PFSK-1 (cell line): ENCODE data around the gene EMX1.

Experiments
- FOXP2 ChIP-seq: optimal IDR thresholded peaks from 2 replicates; pipeline ENCODE3; 2011; ENCODE audit warnings: borderline replicate concordance, control low read depth, inconsistent platforms; ENCODE audit not compliant: insufficient read depth; ENCODE audit errors: extremely low read length, extremely low read depth
- POLR2AphosphoS5 ChIP-seq: IDR thresholded peaks from 2 replicates; pipeline ENCODE4 v1.6.1; 2012; ENCODE audit warnings: low read depth, mild to moderate bottlenecking, control low read depth, low read length, moderate library complexity
- SIN3A ChIP-seq: IDR thresholded peaks from 2 replicates; pipeline ENCODE4 v1.6.1; 2012; ENCODE audit warnings: mild to moderate bottlenecking, low read length, moderate library complexity, borderline replicate concordance; ENCODE audit not compliant: insufficient read depth
- TAF1 ChIP-seq: IDR thresholded peaks from 2 replicates; pipeline ENCODE4 v1.6.1; 2012; ENCODE audit warnings: low read length, control low read depth, borderline replicate concordance; ENCODE audit not compliant: insufficient read depth
- TF ChIP-seq, protein P1 (sequence below), 2 experiments: IDR thresholded peaks; 2 replicates each; pipeline versions ENCODE4 v1.6.1 to v1.8.0; 2011 to 2012; ENCODE audit warnings: low read depth in 2 of 2, low read length in 2 of 2, control low read depth in 1 of 2, inconsistent platforms in 1 of 2, mild to moderate bottlenecking in 1 of 2, moderate library complexity in 1 of 2; ENCODE audit not compliant: insufficient read depth in 1 of 2

Gene EMX1

DNA sequence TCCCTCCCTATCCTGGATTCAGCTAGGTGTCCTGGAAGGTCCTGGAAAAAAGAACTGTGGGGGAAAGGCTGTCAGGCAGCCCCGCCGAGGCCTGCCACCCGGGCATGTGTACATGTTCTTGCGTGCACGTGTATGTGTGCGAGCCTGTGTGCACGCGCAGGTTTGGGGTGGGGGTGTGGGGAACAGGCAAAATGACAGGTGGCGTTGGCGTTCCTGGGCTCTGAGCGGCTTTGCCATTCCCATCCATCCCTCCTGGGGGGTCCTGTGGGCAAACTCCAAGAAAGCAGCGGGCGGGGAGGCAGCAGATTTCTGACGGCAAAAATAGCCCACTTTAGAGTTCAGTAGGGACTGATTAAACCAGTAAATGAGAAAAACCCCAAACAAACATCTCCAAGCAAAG is 35.6 kb downstream of the EMX1 start:
- no peak for TF ChIP-seq SIN3A
- TF ChIP-seq TAF1 = no peak
- no peak for TF ChIP-seq FOXP2
- no peak for TF ChIP-seq POLR2AphosphoS5
- TF ChIP-seq, protein P1, sequence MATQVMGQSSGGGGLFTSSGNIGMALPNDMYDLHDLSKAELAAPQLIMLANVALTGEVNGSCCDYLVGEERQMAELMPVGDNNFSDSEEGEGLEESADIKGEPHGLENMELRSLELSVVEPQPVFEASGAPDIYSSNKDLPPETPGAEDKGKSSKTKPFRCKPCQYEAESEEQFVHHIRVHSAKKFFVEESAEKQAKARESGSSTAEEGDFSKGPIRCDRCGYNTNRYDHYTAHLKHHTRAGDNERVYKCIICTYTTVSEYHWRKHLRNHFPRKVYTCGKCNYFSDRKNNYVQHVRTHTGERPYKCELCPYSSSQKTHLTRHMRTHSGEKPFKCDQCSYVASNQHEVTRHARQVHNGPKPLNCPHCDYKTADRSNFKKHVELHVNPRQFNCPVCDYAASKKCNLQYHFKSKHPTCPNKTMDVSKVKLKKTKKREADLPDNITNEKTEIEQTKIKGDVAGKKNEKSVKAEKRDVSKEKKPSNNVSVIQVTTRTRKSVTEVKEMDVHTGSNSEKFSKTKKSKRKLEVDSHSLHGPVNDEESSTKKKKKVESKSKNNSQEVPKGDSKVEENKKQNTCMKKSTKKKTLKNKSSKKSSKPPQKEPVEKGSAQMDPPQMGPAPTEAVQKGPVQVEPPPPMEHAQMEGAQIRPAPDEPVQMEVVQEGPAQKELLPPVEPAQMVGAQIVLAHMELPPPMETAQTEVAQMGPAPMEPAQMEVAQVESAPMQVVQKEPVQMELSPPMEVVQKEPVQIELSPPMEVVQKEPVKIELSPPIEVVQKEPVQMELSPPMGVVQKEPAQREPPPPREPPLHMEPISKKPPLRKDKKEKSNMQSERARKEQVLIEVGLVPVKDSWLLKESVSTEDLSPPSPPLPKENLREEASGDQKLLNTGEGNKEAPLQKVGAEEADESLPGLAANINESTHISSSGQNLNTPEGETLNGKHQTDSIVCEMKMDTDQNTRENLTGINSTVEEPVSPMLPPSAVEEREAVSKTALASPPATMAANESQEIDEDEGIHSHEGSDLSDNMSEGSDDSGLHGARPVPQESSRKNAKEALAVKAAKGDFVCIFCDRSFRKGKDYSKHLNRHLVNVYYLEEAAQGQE (IDR thresholded peaks at IDR 0.05; ENCODE audit: insufficient read depth in 1 of 2, low read depth in 2 of 2, low read length in 2 of 2) = no peak

DNA sequence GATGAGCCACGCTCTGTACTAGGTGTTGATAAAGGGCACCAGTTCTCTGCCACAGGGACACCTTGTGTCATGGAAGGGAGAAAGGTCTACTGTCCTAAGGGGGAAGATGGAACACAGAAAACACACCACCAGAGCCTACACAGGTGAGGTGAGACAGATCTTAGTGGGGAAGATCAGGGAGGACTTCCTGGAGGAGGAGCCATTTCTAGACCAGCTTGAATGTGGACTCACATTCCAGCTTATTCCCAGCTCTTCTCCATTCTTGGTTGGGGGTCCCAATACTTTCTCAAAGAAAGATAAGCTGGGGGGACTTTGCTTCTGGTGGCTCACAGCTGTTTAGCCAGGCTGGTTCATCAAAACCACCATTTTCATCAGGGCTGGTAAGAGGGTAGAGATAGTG is 36.2 kb downstream of the EMX1 start:
- TF ChIP-seq TAF1 (no peak), SIN3A (no peak), POLR2AphosphoS5 (no peak), FOXP2 (no peak)
- TF ChIP-seq, protein P1 (IDR thresholded peaks at IDR 0.05; ENCODE audit: insufficient read depth in 1 of 2, low read depth in 2 of 2, low read length in 2 of 2) = no peak

DNA sequence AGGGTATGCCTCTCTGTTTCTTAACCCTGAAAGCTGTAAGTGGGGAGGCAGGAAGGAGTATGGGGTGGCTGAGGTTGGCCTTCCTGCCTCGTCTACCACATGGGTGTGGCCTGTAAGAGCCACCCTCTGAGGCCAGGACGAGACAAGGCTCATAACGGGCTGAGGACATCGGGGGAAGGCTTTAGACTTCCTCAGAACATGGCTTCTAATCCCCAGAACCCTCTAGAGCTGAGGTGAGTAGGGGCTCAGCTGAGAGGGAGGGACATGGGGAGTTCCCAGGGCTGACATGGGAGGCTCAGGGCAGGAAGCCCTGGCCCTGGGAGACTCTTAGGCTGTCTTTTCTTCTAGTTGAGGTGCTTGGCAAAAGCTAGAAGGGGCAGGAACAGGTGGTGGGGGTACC is 36.7 kb downstream of the EMX1 start:
- TF ChIP-seq SIN3A = no peak
- no peak for TF ChIP-seq TAF1
- TF ChIP-seq, protein P1 (IDR thresholded peaks at IDR 0.05; ENCODE audit: insufficient read depth in 1 of 2, low read depth in 2 of 2, low read length in 2 of 2) = no peak
- TF ChIP-seq FOXP2 = no peak
- no peak for TF ChIP-seq POLR2AphosphoS5

DNA sequence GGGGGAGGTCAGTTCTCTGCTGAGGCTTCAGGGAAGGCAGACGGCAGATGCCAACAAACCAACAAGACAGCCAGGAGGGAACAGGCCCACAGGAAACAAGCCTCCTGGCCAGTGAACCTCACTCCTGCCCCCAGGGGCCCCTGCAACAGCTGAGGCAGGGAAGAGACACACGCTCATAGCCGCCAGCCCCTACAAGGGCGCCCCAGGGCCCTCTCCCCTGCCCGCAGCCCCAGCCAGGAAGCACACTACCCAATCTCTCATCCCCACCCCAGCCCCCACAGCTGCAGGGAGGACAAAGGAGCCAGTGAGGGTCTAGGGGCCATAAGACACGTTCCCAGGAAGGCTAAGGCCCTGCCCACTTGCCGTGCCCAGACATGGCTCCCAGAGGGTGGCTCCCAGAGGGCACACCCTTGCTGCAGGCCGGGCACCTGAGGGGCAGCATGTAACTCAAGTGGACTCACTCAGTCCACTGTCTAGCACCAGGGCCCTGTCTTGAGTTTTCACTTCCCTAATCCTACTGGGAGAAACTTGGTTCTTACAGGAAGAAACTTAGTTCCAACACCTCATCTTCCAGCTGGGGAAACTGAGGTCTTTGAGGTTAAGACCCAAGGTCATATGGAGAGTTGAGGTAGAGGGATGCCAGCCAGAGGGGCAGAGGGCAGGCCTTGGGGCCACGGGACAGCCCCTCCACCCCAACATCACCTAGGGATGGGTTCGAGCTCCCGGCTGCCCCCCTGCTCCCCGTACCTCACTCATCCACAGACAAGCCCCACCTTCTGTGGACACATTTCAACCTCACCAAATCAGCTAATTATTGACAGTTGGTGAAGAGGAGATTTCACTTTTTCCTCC is 37.3 kb downstream of the EMX1 start:
- TF ChIP-seq POLR2AphosphoS5 = no peak
- TF ChIP-seq, protein P1 (IDR thresholded peaks at IDR 0.05; ENCODE audit: insufficient read depth in 1 of 2, low read depth in 2 of 2, low read length in 2 of 2) = no peak
- TF ChIP-seq SIN3A = no peak
- no peak for TF ChIP-seq FOXP2
- no peak for TF ChIP-seq TAF1
